Neutrophil (primary cell): ENCODE results near the gene PDE1C.
"Not testable (repeated sequence)": the region's sequence is repeated elsewhere in the genome, so short reads cannot be mapped to it uniquely, and the experiment has no call there.

Experiments used
- H3K27ac ChIP-seq: fragments of 200-600 bp; sonication (generic); 2 replicates; pipeline ENCODE4 v1.5.1; 2016; ENCODE audit warnings: mild to moderate bottlenecking, moderate library complexity
- H3K27me3 ChIP-seq: fragments of 200-600 bp; sonication (generic); 2 replicates; pipeline ENCODE4 v1.6.0; 2016; ENCODE audit warnings: mild to moderate bottlenecking
- H3K36me3 ChIP-seq: fragments of 200-600 bp; sonication (generic); 2 replicates; pipeline ENCODE4 v1.5.1; 2017
- H3K4me1 ChIP-seq, 2 experiments: fragments of 200-600 bp in 1 of 2; sonication (generic) in 1 of 2; 1 replicate in 1 of 2; 2 replicates in 1 of 2; pipeline versions ENCODE4 v1.5.1 to v1.6.1; 2013 to 2016; ENCODE audit warnings: low read depth in 1 of 2, low read length in 1 of 2, mild to moderate bottlenecking in 1 of 2, moderate library complexity in 1 of 2; ENCODE audit not compliant: control insufficient read depth in 1 of 2, insufficient read depth in 1 of 2
- H3K4me3 ChIP-seq, 2 experiments: fragments of 200-600 bp in 1 of 2; sonication (generic) in 1 of 2; 1 replicate in 1 of 2; 2 replicates in 1 of 2; pipeline ENCODE4 v1.5.1; 2013 to 2016; ENCODE audit warnings: low read depth in 1 of 2, low read length in 1 of 2, mild to moderate bottlenecking in 1 of 2, moderate library complexity in 1 of 2
- H3K9me3 ChIP-seq: fragments of 200-600 bp; sonication (generic); 2 replicates; pipeline ENCODE4 v1.5.1; 2016
- TF ChIP-seq, protein P1 (sequence below): fragments of 200-600 bp; sonication (generic); IDR thresholded peaks from 2 replicates; pipeline ENCODE4 v1.5.1; 2016; ENCODE audit warnings: antibody characterized with exemption

The PDE1C gene

DNA sequence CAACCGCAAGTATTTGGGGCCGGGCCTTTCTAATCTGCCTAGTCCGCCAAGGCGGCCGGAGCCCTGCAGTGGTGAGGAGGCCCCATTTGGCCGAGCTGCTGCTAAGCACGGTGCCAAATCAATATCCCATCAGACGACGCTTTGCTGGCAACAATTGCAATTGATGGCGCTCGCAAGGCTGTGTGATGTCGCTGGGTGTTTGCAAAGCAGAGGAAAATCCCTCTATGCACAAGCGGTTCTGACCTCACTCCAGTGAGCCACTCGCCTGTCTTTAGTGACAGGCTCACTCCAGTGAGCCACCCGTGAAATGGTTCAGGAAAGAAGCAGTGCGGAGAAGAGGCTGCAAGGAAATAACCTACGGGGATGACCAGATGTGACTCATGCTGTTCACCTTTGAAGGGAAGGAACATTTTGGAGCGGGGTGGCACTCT is 18.3 kb upstream of the PDE1C start:
- Histone ChIP-seq H3K4me1 (no peaks in the 10 kb centered on the region), H3K4me3 (no peak overlapping the region), H3K27me3 (no peaks in the 10 kb centered on the region), H3K9me3 (no peaks in the 10 kb centered on the region), H3K27ac (no peak overlapping the region), H3K36me3 (no peaks in the 10 kb centered on the region)
- TF ChIP-seq, protein P1, sequence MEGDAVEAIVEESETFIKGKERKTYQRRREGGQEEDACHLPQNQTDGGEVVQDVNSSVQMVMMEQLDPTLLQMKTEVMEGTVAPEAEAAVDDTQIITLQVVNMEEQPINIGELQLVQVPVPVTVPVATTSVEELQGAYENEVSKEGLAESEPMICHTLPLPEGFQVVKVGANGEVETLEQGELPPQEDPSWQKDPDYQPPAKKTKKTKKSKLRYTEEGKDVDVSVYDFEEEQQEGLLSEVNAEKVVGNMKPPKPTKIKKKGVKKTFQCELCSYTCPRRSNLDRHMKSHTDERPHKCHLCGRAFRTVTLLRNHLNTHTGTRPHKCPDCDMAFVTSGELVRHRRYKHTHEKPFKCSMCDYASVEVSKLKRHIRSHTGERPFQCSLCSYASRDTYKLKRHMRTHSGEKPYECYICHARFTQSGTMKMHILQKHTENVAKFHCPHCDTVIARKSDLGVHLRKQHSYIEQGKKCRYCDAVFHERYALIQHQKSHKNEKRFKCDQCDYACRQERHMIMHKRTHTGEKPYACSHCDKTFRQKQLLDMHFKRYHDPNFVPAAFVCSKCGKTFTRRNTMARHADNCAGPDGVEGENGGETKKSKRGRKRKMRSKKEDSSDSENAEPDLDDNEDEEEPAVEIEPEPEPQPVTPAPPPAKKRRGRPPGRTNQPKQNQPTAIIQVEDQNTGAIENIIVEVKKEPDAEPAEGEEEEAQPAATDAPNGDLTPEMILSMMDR: no peak

DNA sequence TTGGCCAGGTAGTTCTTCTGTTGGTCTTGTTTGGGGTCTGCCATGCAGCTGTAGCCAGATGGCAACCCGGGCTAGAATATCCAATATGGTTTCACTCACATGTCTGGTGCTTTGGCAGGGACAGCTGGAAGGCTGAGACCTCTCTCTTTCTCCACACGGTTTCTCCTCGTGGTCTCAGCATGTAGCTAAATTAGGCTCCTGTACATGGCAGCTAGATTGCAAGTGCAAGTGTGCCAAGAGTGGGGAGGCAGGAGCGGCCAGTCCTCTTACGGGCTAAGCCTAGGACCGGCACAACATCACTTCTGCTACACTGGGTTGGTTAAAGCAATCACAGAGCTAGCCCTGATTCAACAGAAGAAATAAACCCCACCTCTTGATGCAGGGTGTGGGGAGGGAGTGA is 9.3 kb upstream of the PDE1C start:
- no peaks in the 10 kb centered on the region for H3K4me1 ChIP-seq
- TF ChIP-seq, protein P1: no peak
- no peaks in the 10 kb centered on the region for H3K9me3 ChIP-seq
- no peaks in the 10 kb centered on the region for H3K36me3 ChIP-seq
- no peak overlapping the region for H3K27ac ChIP-seq
- H3K4me3 ChIP-seq: no peak overlapping the region
- peaks cover 11% of the 10 kb centered on the region for H3K27me3 ChIP-seq

DNA sequence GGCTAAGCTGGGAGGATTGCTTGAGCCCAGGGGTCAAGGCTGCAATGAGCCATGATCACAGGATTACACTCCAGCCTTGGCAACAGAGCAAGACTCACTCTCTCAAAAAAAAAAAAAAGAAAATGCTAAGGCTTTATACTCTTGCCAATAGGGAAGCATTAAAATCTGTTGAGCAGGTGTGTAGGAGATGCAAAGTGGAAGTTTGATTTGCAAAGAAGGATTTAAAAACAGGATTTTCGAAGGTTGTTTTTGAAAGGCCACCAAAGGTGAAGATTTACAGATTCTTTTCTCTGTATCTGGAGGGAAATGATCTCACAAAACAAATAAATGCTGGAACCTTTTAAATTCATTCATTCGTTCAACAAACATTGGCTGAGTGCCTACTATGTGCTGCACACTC is 8.6 kb upstream of the PDE1C start:
- no peak overlapping the region for H3K4me3 ChIP-seq
- no peak overlapping the region for H3K27ac ChIP-seq
- H3K9me3 ChIP-seq: no peaks in the 10 kb centered on the region
- no peaks in the 10 kb centered on the region for H3K36me3 ChIP-seq
- TF ChIP-seq, protein P1: no peak
- peaks cover 18% of the 10 kb centered on the region for H3K27me3 ChIP-seq
- H3K4me1 ChIP-seq: no peaks in the 10 kb centered on the region

DNA sequence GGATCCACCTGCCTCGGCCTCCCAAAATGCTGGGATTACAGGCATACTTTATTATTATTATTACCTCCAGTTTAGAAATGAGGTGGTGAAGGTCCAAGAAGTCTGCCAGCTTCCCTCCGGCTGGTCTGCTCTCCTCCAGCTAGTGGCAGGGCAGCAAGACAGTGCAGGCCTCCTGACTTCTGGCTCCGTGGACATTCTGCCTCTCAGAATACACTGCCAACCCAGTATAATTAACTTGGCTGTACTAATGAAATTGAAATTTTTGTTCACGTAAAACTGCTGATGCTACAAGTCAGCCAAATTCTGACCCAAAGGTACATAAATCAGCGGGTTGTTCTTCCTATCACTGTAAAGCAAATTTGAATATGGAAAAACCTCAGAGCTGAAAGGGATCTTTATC is 7.6 kb upstream of the PDE1C start:
- H3K4me3 ChIP-seq: no peak overlapping the region
- TF ChIP-seq, protein P1: no peak
- H3K27me3 ChIP-seq: peaks cover 28% of the 10 kb centered on the region
- H3K9me3 ChIP-seq: no peaks in the 10 kb centered on the region
- H3K27ac ChIP-seq: no peak overlapping the region
- H3K4me1 ChIP-seq: no peaks in the 10 kb centered on the region
- no peaks in the 10 kb centered on the region for H3K36me3 ChIP-seq

DNA sequence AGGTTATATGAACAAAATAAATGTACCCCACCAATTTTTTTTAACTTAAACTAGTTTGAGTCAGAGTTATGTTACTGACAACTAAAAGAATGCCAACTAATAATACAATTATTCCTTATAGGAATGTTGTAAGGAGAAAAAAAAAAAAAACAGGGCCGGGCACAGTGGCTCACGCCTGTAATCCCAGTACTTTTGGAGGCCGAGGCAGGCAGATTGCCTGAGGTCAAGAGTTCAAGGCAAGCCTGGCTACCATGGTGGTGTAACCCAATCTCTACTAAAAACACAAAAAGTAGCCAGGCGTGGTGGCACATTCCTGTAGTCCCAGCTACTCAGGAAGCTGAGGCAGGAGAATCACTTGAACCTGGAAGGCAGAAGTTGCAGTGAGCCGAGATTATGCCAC is 6.6 kb upstream of the PDE1C start:
- H3K36me3 ChIP-seq, H3K4me3 ChIP-seq, H3K4me1 ChIP-seq, H3K27ac ChIP-seq, H3K9me3 ChIP-seq: not testable (repeated sequence)
- peaks cover 38% of the 10 kb centered on the region for H3K27me3 ChIP-seq

DNA sequence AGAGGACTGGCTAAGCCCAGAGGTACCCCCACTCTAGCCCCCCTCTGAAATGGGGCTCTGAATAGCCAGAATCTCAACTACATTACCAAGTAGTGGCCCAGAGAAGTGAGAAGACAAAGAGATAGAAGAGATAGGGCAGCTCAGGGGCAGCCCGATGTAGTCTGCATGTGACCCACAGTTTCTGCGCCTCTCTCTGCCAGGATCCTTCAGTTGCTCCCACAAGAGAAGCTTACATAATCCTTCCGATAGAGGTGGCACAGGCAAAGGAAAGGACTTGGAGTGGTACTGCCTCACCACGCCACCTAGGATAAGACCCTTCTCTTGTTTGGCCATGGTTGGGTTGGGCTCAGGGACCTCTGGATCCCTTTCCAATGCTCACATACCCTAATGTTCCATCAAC is 5.4 kb upstream of the PDE1C start:
- H3K4me1 ChIP-seq: no peaks in the 10 kb centered on the region
- no peak overlapping the region for H3K27ac ChIP-seq
- H3K36me3 ChIP-seq: no peaks in the 10 kb centered on the region
- TF ChIP-seq, protein P1: no peak
- peaks cover 50% of the 10 kb centered on the region for H3K27me3 ChIP-seq
- no peak overlapping the region for H3K4me3 ChIP-seq
- H3K9me3 ChIP-seq: no peaks in the 10 kb centered on the region
